SU-DHL-6 (cell line): ENCODE results near the gene ATP6V0C.

Source experiments
- EZH2phosphoT487 ChIP-seq: fragments of 200-600 bp; sonication (generic), shearing (Covaris generic); conservative IDR thresholded peaks from 2 replicates; pipeline ENCODE4 v1.6.1; 2018; ENCODE audit warnings: mild to moderate bottlenecking, antibody characterized with exemption, low read length, moderate library complexity, mixed read lengths
- TF ChIP-seq, protein P1 (sequence below): fragments of 200-600 bp; sonication (generic); IDR thresholded peaks from one replicate; pipeline ENCODE4 v1.5.1; 2017; ENCODE audit warnings: antibody characterized with exemption, mild to moderate bottlenecking, low read length, moderate library complexity; ENCODE audit not compliant: insufficient read depth, poor library complexity, severe bottlenecking

DNA sequence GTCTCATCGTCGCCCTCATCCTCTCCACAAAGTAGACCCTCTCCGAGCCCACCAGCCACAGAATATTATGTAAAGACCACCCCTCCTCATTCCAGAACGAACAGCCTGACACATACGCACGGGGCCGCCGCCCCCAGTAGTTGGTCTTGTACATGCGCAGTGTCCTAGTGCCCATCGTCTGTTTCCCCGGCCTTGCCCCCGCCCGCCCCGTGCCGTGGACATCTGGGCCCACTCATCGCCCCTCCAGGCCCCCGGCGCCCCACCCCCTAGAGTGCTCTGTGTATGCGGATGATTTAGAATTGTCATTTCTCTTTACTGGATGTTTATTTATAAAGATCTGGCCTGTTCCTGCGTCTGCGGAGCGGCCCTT lies 5.9 kb downstream of the ATP6V0C start:
- TF ChIP-seq, protein P1, sequence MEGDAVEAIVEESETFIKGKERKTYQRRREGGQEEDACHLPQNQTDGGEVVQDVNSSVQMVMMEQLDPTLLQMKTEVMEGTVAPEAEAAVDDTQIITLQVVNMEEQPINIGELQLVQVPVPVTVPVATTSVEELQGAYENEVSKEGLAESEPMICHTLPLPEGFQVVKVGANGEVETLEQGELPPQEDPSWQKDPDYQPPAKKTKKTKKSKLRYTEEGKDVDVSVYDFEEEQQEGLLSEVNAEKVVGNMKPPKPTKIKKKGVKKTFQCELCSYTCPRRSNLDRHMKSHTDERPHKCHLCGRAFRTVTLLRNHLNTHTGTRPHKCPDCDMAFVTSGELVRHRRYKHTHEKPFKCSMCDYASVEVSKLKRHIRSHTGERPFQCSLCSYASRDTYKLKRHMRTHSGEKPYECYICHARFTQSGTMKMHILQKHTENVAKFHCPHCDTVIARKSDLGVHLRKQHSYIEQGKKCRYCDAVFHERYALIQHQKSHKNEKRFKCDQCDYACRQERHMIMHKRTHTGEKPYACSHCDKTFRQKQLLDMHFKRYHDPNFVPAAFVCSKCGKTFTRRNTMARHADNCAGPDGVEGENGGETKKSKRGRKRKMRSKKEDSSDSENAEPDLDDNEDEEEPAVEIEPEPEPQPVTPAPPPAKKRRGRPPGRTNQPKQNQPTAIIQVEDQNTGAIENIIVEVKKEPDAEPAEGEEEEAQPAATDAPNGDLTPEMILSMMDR, result no peak
- TF ChIP-seq EZH2phosphoT487, result no peak
